Gastroesophageal sphincter (tissue), 2 donors: ENCODE data around the gene GSTA1.
"Not testable (repeated sequence)": the region's sequence is repeated elsewhere in the genome, so short reads cannot be mapped to it uniquely, and the experiment has no call there.

Experiments used
- EP300 ChIP-seq: sonication (generic); formaldehyde crosslinking; IDR thresholded peaks from one replicate; pipeline ENCODE4 v1.6.1; 2017; ENCODE audit warnings: antibody characterized with exemption, mild to moderate bottlenecking
- POLR2AphosphoS5 ChIP-seq: sonication (generic); formaldehyde crosslinking; IDR thresholded peaks from one replicate; pipeline ENCODE4 v1.6.1; 2017; ENCODE audit warnings: antibody characterized with exemption

DNA sequence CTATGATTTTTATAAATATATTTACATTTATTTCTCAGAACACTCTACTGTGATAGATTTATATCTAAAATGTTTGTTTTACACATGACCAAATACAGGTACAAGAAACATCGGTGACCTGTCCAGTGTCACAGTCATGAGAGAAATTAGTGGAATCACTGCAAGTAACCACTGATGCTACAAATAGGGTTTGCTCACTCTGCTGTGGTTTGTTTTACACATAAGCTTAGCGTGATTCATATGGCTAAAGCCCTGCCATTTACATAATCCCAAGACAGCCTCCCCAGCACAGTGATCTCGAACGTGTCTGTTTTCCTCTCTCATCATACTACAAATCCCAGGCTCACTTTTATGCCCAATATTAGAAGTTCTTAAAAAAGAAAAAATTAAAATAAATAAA lies 34.2 kb downstream of the GSTA1 start:
- not testable (repeated sequence) for TF ChIP-seq EP300, POLR2AphosphoS5
